GM18499 (cell line): ENCODE data around the gene GTF2H2C.
"Not testable (repeated sequence)": the region's sequence is repeated elsewhere in the genome, so short reads cannot be mapped to it uniquely, and the experiment has no call there.

Source experiments
- ATAC-seq: cut with Tn5 transposase; IDR thresholded peaks from one replicate; pipeline ENCODE4 v1.9.1; 2021; ENCODE audit warnings: moderate number of reproducible peaks; ENCODE audit not compliant: insufficient read depth, unreplicated experiment

The GTF2H2C gene

DNA sequence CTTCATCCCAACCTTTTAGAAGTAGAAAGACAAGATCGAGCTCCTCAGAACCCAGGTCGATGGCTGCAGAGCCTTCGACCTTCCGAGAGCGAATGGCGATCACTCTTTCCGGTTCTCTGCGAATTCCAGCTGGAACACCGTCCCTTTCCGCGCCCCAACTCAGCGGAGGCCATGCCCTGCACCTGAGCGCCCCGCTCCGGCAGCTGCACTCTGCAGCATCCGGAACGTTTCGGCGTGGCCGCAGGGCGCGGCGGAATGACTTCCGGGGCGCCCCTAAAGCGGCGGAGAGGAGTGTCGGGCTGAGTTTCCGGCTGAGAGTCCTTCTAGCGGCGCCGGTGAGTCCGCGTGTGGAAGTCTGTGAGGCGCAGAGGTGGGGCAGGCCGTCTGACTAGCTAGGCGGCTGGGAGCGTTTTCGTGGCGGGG lies at the start of gene GTF2H2C:
GTF2H2C (plus strand) TSS at position 284 of the 423 bp plus-strand sequence. CDS start 4,942 bp downstream, outside the sequence.
- ATAC-seq: peak; percentile 76

DNA sequence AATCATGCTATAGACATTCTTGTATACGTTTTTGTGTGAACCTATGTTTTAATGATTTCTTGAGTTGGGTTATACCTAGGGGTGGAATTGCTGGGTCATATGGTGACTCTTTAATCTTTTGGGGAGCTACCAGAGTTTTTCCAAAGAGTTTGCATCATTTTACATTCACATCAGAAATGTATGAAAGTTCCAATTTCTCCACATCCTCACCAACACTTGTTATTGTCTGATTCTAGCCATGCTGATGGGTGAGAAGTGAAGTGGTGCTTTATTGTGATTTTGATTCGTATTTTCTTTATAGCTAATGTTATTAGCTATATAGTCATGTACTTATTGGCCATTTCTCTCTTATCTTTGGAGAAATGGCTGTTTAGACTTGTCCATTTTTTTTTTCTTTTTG lies 49.3 kb upstream of the GTF2H2C start:
- ATAC-seq: no peak

DNA sequence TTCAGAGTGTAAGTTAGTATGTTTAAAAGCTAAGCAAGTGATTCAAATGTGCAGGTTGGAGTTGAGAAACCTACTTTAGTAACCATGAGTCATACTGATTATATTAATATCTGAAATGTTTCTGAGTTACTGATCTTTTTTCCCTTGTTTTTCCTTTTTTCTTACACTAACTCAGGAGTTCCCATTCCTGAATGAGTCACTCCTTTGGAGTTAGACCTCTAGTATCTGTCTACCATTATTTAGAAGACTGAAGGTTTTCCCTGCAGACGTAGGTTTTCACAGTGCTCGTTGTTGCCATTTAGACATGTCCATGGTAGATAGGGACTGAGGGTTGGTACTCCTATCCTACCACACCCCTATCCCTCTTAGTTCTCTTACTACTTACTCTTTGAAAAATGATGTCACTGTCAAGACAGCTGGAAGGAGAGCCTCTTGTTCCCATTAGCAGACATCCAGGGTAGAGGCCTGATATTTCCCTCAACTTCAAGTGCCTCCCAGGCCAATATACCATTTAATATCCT lies 47.2 kb upstream of the GTF2H2C start:
- no peak for ATAC-seq

GRCh38 chr5:69515570-69515969 lies 44.4 kb upstream of the GTF2H2C start:
- not testable (repeated sequence) for ATAC-seq

DNA sequence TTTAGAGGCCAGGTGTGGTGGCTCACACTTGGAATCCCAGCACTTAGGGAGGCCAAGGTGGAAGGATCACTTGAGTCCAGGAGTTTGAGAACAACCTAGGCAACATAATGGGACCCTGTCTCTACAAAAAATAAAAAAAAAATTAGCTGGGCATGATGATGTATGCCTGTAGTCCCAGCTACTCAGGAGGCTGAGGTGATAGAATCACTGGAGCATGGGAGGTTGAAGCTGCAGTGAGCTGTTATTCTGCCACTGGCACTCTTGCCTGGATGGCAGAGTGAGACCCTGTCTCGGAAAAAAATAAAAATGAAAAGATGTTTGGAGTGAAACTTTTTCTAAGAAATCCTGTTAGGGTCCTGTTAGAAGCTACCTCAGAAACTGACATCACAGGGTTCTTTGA lies 43.2 kb upstream of the GTF2H2C start:
- no peak for ATAC-seq

DNA sequence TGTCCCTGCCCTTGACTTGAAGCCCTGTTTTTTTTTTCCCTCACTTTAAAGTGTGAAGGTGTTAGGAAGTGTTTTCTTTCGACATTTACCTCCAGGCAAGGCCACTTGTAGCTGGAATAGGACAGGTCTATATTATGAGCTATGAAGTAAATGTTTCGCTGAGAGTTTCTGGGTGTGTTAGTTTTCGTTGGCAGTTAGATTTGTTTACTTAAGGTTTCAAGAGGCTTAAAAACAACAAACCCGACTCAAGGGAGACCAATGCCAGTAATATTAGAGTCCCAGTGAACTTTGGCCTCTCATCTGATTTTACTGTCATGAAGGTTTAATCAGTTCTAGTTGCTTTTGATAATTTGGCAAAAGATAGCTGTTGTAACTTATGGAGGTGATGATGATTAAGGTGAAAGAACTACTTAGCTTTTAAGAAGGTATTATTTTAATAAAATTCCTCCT lies 42.2 kb upstream of the GTF2H2C start:
- no peak for ATAC-seq

- ATAC-seq: no peak
Measured at GRCh38 chr5:69519285-69519684, 40.7 kb upstream of the GTF2H2C start.

- no peak for ATAC-seq
Measured at GRCh38 chr5:69522035-69522434, 38.0 kb upstream of the GTF2H2C start.

DNA sequence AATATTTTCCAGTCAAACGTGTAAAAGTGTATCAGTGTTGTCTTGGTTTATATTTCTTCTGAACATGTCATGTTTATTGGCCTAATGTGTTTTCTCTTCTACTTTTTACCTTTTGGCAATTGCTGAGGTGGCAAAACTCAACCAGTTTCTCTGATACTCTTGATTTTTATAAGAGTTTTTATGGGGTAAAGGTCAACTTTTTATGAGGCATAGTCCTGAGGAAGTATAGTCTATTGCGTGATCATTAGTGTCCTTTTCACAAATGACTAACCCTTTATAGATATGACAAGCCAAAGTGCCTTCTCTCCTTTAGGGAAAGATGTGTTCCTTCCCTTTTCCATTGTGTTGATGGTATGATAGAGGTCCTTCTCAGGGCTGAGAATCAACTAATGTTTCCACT lies 34.5 kb upstream of the GTF2H2C start:
- ATAC-seq: no peak

DNA sequence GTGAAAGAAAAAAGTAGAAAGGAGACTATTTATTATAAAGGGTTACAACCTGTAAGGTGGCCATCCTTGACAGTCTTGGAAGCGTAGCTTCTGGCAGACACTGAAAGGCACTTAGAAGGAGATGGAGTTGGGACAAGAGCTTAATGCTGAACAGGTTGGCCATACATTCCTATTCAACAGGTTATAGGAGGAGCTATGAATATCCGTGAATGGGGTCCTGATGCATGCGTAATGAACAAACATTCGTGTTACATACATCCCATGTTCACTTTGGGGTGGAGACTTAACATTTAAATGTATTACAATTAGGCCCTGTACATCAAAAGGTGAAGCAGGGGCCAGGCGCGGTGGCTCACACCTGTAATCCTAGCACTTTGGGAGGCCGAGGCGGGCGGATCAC lies 33.3 kb upstream of the GTF2H2C start:
- ATAC-seq: no peak

DNA sequence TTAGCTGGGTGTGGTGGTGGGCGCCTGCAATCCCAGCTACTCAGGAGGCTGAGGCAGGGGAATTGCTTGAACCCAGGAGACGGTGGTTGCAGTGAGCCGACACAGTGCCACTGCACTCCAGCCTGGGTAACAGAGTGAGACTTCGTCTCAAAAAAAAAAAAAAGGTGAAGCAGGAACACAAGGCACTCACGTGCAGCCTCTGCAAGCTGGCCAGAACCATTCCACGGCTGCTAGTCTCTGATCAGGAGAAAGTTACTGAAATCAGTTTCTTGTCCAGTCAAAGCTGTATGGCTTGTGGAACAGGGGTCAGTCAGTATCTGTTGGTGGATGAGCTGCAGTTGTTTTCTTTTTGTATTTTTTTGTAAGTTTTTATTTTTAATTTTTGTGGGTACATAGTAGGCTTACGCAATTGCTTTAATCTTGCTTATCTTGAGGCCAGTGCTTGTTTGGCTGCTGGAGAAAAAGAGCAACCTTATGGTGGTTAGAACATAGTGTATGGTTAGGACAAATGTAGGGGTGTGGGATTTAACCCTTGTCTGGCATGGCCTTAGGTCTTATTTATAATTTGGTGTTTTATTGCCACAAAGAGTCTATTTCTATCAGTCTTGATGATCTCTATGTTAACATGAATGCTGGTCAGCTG lies 32.7 kb upstream of the GTF2H2C start:
- no peak for ATAC-seq

DNA sequence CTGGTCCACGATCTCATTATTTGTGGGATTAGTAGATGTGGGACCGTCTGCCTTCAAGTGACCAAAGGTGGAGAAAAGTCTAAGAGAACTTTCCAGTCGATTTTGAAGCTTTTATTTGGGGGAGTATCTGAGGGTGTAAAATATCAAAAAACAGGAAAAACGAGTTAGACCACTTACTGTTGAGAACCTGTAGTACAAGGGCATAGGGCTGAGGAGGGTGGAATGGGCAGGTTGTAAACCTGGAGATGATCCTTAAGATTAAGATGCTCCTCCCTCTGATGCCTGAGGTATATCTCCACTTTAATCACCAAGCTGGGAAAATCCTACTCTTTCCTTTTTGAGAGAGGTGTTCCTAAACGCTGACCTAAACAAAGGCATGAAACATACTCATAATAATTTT lies 32.0 kb upstream of the GTF2H2C start:
- no peak for ATAC-seq

DNA sequence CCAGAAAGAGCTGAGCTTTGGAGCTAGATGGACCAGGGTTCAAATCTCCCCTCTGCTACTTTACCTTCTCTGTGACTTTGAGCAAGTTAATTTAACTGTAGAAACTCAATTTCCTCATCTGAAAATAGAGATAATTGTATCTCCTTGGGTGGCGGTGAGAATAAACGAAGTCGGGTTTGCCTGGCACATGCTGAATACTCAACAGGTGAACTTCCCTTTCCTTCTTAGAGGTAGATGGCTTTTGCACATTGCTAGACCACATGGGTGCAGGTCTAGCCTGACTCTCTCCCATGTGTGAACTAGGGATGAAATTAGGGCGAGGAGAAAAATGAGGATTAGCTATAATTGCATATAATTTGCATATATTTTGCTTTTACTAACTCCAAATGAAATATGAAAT lies 31.4 kb upstream of the GTF2H2C start:
- ATAC-seq: no peak

GRCh38 chr5:69530561-69531405 lies 29.2 kb upstream of the GTF2H2C start:
- no peak for ATAC-seq

- no peak for ATAC-seq
Measured at GRCh38 chr5:69531406-69531801, 28.6 kb upstream of the GTF2H2C start.

GRCh38 chr5:69537911-69538310 lies 22.1 kb upstream of the GTF2H2C start:
- ATAC-seq: not testable (repeated sequence)

- not testable (repeated sequence) for ATAC-seq
Measured at GRCh38 chr5:69538735-69539134, 21.3 kb upstream of the GTF2H2C start.

- not testable (repeated sequence) for ATAC-seq
Measured at GRCh38 chr5:69541347-69541746, 18.6 kb upstream of the GTF2H2C start.

- ATAC-seq: not testable (repeated sequence)
Measured at GRCh38 chr5:69542838-69543618, 17.0 kb upstream of the GTF2H2C start.

GRCh38 chr5:69544602-69545001 lies 15.4 kb upstream of the GTF2H2C start:
- not testable (repeated sequence) for ATAC-seq
